GM04504 (cell line): ENCODE data around the gene MRPL42.
"Not testable (repeated sequence)": the region's sequence is repeated elsewhere in the genome, so short reads cannot be mapped to it uniquely, and the experiment has no call there.

Experiments used
- DNase-seq: peaks from one replicate; pipeline ENCODE4 v3.0.0-alpha.2; 2012; ENCODE audit warnings: low read depth

The MRPL42 gene

GRCh38 chr12:93549174-93549573 is 81.9 kb downstream of the MRPL42 start:
- DNase-seq: no peak

- no peak for DNase-seq
Observed at GRCh38 chr12:93550748-93551611, 83.7 kb downstream of the MRPL42 start.

- no peak for DNase-seq
Observed at GRCh38 chr12:93552427-93552826, 85.1 kb downstream of the MRPL42 start.

GRCh38 chr12:93557879-93558278 is 90.6 kb downstream of the MRPL42 start:
- DNase-seq: not testable (repeated sequence)

- DNase-seq: not testable (repeated sequence)
Observed at GRCh38 chr12:93558685-93559084, 91.4 kb downstream of the MRPL42 start.

GRCh38 chr12:93563807-93564538 is 96.7 kb downstream of the MRPL42 start:
- no peak for DNase-seq

GRCh38 chr12:93565760-93566159 is 98.4 kb downstream of the MRPL42 start:
- DNase-seq: no peak
